ENCODE measurements around the gene PPP6R3.

The PPP6R3 gene

GRCh38 chr11:68582416-68583040 is 122.0 kb downstream of the PPP6R3 start:
- Histone ChIP-seq H3K36me3 (replicated peaks) (peaks cover 14% of the 10 kb centered on the region), H3K4me3 (ENCODE audit: low read depth, low read length) (no peak overlapping the region), H3K27ac (peak overlapping the region; percentile 59), H3K27me3 (replicated peaks) (no peaks in the 10 kb centered on the region)
- TF ChIP-seq CTCF (IDR thresholded peaks at IDR 0.05; ENCODE audit: low read depth, low read length, missing control alignments), result no peak
- peak; percentile 9 for DNase-seq
- in situ Hi-C loops (cut with HindIII; ENCODE audit: low pct_ligation_motif_present, low sequenced_read_pairs), result no loop called here

GRCh38 chr11:68583041-68583446 is 122.5 kb downstream of the PPP6R3 start:
- Histone ChIP-seq H3K27ac (peak overlapping the region; percentile 59), H3K27me3 (replicated peaks) (no peaks in the 10 kb centered on the region), H3K4me3 (ENCODE audit: low read depth, low read length) (no peak overlapping the region), H3K36me3 (replicated peaks) (peaks cover 14% of the 10 kb centered on the region)
- in situ Hi-C loops (cut with HindIII; ENCODE audit: low pct_ligation_motif_present, low sequenced_read_pairs), result no loop called here
- DNase-seq, result peak; percentile 42
- TF ChIP-seq CTCF (IDR thresholded peaks at IDR 0.05; ENCODE audit: low read depth, low read length, missing control alignments), result no peak

- in situ Hi-C loops (cut with HindIII; ENCODE audit: low pct_ligation_motif_present, low sequenced_read_pairs), result no loop called here
- peak; percentile 76 for TF ChIP-seq CTCF (IDR thresholded peaks at IDR 0.05; ENCODE audit: low read depth, low read length, missing control alignments)
- Histone ChIP-seq H3K27ac (no peak overlapping the region), H3K27me3 (replicated peaks) (no peaks in the 10 kb centered on the region), H3K4me3 (ENCODE audit: low read depth, low read length) (no peak overlapping the region), H3K36me3 (replicated peaks) (peaks cover 10% of the 10 kb centered on the region)
- peak; percentile 29 for DNase-seq
Observed at GRCh38 chr11:68584097-68584496, 123.5 kb downstream of the PPP6R3 start.

GRCh38 chr11:68584991-68585524 is 124.5 kb downstream of the PPP6R3 start:
- in situ Hi-C loops (cut with HindIII; ENCODE audit: low pct_ligation_motif_present, low sequenced_read_pairs), result no loop called here
- no peak overlapping the region for H3K27ac ChIP-seq
- H3K27me3 ChIP-seq (replicated peaks), result no peaks in the 10 kb centered on the region
- no peak for TF ChIP-seq CTCF (IDR thresholded peaks at IDR 0.05; ENCODE audit: low read depth, low read length, missing control alignments)
- peaks cover 5% of the 10 kb centered on the region for H3K36me3 ChIP-seq (replicated peaks)
- H3K4me3 ChIP-seq (ENCODE audit: low read depth, low read length), result no peak overlapping the region
- DNase-seq, result peak; percentile 6

- H3K4me3 ChIP-seq (ENCODE audit: low read depth, low read length), result no peak overlapping the region
- in situ Hi-C loops (cut with HindIII; ENCODE audit: low pct_ligation_motif_present, low sequenced_read_pairs), result no loop called here
- H3K36me3 ChIP-seq (replicated peaks), result peaks cover 33% of the 10 kb centered on the region
- H3K27me3 ChIP-seq (replicated peaks), result no peaks in the 10 kb centered on the region
- H3K27ac ChIP-seq, result no peak overlapping the region
- no peak for TF ChIP-seq CTCF (IDR thresholded peaks at IDR 0.05; ENCODE audit: low read depth, low read length, missing control alignments)
- DNase-seq, result no peak
Observed at GRCh38 chr11:68589547-68590216, 129.1 kb downstream of the PPP6R3 start.
